DOHH2 (cell line): ENCODE measurements around the gene CCDC171.

Source experiments
- H3F3A ChIP-seq: fragments of 200-600 bp; sonication (generic), shearing (Covaris generic); 2 replicates; pipeline ENCODE4 v1.6.0; 2016; ENCODE audit warnings: antibody characterized with exemption, mild to moderate bottlenecking; ENCODE audit not compliant: control insufficient read depth, insufficient read depth
- H3K27ac ChIP-seq: fragments of 200-600 bp; sonication (generic); 2 replicates; pipeline ENCODE4 v1.5.1; 2014; ENCODE audit warnings: low read depth, mild to moderate bottlenecking, low read length, moderate library complexity
- H3K27me3 ChIP-seq: fragments of 200-600 bp; sonication (generic); 2 replicates; pipeline ENCODE4 v1.6.1; 2014; ENCODE audit warnings: mild to moderate bottlenecking, low read length, mixed read lengths; ENCODE audit not compliant: control insufficient read depth
- H3K36me3 ChIP-seq: fragments of 200-600 bp; sonication (generic); 2 replicates; pipeline ENCODE4 v1.6.1; 2014; ENCODE audit warnings: mild to moderate bottlenecking, low read length, moderate library complexity, mixed read lengths; ENCODE audit not compliant: control insufficient read depth
- H3K4me1 ChIP-seq: fragments of 200-600 bp; sonication (generic); 2 replicates; pipeline ENCODE4 v1.6.1; 2014; ENCODE audit warnings: mild to moderate bottlenecking, low read length, mixed read lengths; ENCODE audit not compliant: control insufficient read depth
- H3K4me2 ChIP-seq: fragments of 200-600 bp; sonication (generic); 2 replicates; pipeline ENCODE4 v1.6.0; 2014; ENCODE audit warnings: mild to moderate bottlenecking, low read length, moderate library complexity
- H3K4me3 ChIP-seq: fragments of 200-600 bp; sonication (generic); 2 replicates; pipeline ENCODE4 v1.5.1; 2014; ENCODE audit warnings: mild to moderate bottlenecking, low read length, mixed read lengths
- H3K79me2 ChIP-seq: fragments of 200-600 bp; sonication (generic); 2 replicates; pipeline ENCODE4 v1.6.1; 2014; ENCODE audit warnings: mild to moderate bottlenecking, low read length, mixed read lengths; ENCODE audit not compliant: control insufficient read depth
- H3K9me2 ChIP-seq: fragments of 200-600 bp; sonication (generic); replicated peaks from 2 replicates; pipeline ENCODE4 v1.6.1; 2014; ENCODE audit warnings: mild to moderate bottlenecking, low read length, mixed read lengths; ENCODE audit not compliant: control insufficient read depth
- H3K9me3 ChIP-seq: fragments of 200-600 bp; sonication (generic); 2 replicates; pipeline ENCODE4 v1.6.1; 2014; ENCODE audit warnings: antibody characterized with exemption, low read length, mixed read lengths; ENCODE audit not compliant: control insufficient read depth, insufficient read depth
- H4K20me1 ChIP-seq: fragments of 200-600 bp; sonication (generic); 2 replicates; pipeline ENCODE4 v1.6.0; 2014; ENCODE audit warnings: low read depth, mild to moderate bottlenecking, antibody characterized with exemption, low read length, moderate library complexity; ENCODE audit not compliant: control insufficient read depth, insufficient read depth
- EZH2phosphoT487 ChIP-seq: fragments of 200-600 bp; sonication (generic); IDR thresholded peaks from 2 replicates; pipeline ENCODE4 v1.6.1; 2017; ENCODE audit warnings: borderline replicate concordance, mild to moderate bottlenecking, antibody characterized with exemption, low read length, moderate library complexity, mixed read lengths
- TF ChIP-seq, protein P1 (sequence below): fragments of 200-600 bp; sonication (generic); IDR thresholded peaks from one replicate; pipeline ENCODE4 v1.5.1; 2014; ENCODE audit warnings: antibody characterized with exemption, mild to moderate bottlenecking, low read depth, low read length; ENCODE audit not compliant: poor library complexity, severe bottlenecking

CCDC171 gene

DNA sequence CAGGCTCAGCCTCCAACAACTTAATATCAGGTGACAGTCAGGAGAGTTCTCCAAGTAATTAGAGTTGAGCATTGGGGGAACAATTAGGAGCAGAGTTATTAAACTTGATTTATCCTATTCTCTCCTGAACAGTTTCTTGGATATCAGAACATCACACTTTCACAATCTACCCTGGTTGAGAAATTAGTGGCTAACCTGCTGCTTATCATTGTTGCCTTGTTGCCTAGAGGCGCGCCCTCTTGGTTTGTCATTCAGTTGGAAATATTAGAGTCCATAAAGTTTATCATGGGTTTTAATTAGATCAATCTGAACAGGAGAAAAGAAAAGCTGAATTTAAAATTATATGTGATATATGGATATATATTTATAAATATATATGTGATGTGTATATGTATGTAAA, 291.1 kb downstream of the CCDC171 start:
- H3K4me1 ChIP-seq, result no peaks in the 10 kb centered on the region
- H3K27ac ChIP-seq, result no peak overlapping the region
- no peak overlapping the region for H3K4me3 ChIP-seq
- no peaks in the 10 kb centered on the region for H3K9me3 ChIP-seq
- H3F3A ChIP-seq, result no peaks in the 10 kb centered on the region
- no peaks in the 10 kb centered on the region for H3K36me3 ChIP-seq
- no peak for TF ChIP-seq EZH2phosphoT487
- TF ChIP-seq, protein P1, sequence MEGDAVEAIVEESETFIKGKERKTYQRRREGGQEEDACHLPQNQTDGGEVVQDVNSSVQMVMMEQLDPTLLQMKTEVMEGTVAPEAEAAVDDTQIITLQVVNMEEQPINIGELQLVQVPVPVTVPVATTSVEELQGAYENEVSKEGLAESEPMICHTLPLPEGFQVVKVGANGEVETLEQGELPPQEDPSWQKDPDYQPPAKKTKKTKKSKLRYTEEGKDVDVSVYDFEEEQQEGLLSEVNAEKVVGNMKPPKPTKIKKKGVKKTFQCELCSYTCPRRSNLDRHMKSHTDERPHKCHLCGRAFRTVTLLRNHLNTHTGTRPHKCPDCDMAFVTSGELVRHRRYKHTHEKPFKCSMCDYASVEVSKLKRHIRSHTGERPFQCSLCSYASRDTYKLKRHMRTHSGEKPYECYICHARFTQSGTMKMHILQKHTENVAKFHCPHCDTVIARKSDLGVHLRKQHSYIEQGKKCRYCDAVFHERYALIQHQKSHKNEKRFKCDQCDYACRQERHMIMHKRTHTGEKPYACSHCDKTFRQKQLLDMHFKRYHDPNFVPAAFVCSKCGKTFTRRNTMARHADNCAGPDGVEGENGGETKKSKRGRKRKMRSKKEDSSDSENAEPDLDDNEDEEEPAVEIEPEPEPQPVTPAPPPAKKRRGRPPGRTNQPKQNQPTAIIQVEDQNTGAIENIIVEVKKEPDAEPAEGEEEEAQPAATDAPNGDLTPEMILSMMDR, result no peak
- no peaks in the 10 kb centered on the region for H3K27me3 ChIP-seq
- H3K4me2 ChIP-seq, result no peak overlapping the region
- H3K9me2 ChIP-seq, result no peaks in the 10 kb centered on the region
- no peaks in the 10 kb centered on the region for H3K79me2 ChIP-seq
- no peaks in the 10 kb centered on the region for H4K20me1 ChIP-seq

DNA sequence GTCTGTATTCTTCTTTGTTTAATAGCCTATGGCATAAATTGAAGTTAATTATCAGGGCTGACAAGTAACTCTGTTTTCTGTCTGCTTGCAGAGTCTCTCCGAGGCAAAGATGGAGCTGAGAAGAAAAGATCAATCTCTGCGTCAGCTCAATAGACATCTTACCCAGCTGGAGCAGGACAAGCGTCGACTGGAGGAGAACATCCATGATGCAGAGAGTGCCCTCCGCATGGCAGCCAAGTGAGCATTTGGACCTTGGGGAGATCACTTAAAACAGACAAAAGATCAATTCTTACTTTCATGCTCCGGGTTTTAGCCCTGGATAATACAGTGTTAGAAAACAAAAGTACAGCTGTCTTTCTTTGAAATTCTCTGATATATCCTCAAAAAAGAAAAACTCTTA, 293.8 kb downstream of the CCDC171 start:
- no peaks in the 10 kb centered on the region for H3K36me3 ChIP-seq
- H3K27me3 ChIP-seq, result no peaks in the 10 kb centered on the region

DNA sequence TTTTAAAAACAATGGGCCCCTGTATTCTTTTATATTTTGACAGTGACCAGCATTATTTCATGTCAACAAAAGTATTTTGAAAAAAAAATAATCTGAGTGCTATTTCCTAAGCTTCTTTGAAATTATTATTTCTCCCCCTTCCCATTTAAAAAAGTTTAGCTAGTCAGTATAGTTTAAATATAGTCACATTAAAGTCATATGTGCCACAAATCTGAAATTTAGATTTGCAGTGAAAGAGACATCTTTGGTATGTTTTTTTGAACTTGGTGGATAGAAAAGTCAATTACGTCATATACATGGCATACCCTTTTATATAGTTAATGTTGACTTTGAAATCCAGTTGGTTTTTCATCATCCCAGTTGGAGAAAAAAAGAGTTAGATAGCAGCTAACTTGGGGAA, 297.0 kb downstream of the CCDC171 start:
- no peaks in the 10 kb centered on the region for H3K9me3 ChIP-seq
- H3K27me3 ChIP-seq, result no peaks in the 10 kb centered on the region
- no peaks in the 10 kb centered on the region for H3F3A ChIP-seq
- no peaks in the 10 kb centered on the region for H3K79me2 ChIP-seq
- no peak overlapping the region for H3K4me2 ChIP-seq
- no peaks in the 10 kb centered on the region for H3K4me1 ChIP-seq
- H3K36me3 ChIP-seq, result no peaks in the 10 kb centered on the region
- no peak for TF ChIP-seq EZH2phosphoT487
- TF ChIP-seq, protein P1, result no peak
- H3K9me2 ChIP-seq, result no peaks in the 10 kb centered on the region
- no peaks in the 10 kb centered on the region for H4K20me1 ChIP-seq
- H3K27ac ChIP-seq, result no peak overlapping the region
- no peak overlapping the region for H3K4me3 ChIP-seq

More for the DNA sequence above, 293.8 kb downstream of the CCDC171 start:
- Histone ChIP-seq H3K4me1 (no peaks in the 10 kb centered on the region), H4K20me1 (no peaks in the 10 kb centered on the region), H3K4me2 (no peak overlapping the region), H3K27ac (no peak overlapping the region), H3K4me3 (no peak overlapping the region), H3F3A (no peaks in the 10 kb centered on the region), H3K9me3 (no peaks in the 10 kb centered on the region), H3K9me2 (no peaks in the 10 kb centered on the region), H3K79me2 (no peaks in the 10 kb centered on the region)
- no peak for TF ChIP-seq EZH2phosphoT487
- TF ChIP-seq, protein P1, result no peak

DNA sequence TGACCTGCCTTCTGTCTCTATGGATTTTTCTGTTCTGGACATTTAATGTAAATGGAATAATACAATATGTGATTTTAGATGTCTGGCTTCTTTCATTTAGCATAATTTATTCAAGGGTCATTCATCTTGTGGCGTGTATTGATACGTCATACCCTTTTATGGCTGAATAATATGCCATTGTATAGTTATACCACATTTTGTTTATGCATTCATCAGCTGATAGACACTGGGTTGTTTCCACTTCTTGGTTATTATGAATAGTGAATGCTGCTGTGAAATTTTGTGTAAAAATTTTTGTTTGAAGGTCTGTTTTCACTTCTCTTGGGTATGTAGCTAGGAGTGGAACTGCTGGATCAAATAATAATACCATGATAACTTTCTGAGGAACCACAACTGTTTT, 298.9 kb downstream of the CCDC171 start:
- no peak for TF ChIP-seq EZH2phosphoT487
- TF ChIP-seq, protein P1, result no peak
- Histone ChIP-seq H3K4me1 (no peaks in the 10 kb centered on the region), H3K9me3 (no peaks in the 10 kb centered on the region), H4K20me1 (no peaks in the 10 kb centered on the region), H3K27ac (no peak overlapping the region), H3K4me2 (no peak overlapping the region), H3K9me2 (no peaks in the 10 kb centered on the region), H3K27me3 (no peaks in the 10 kb centered on the region), H3K79me2 (no peaks in the 10 kb centered on the region), H3K36me3 (no peaks in the 10 kb centered on the region), H3F3A (no peaks in the 10 kb centered on the region), H3K4me3 (no peak overlapping the region)
